Cardiac septum (tissue), 1 donor: Measurements from ENCODE around the gene CEBPZOS. TPM values are rescaled to one million over a fixed set of nuclear protein-coding genes. Genes with fewer than 3 reads are reported as not detected.
"Not testable (repeated sequence)": the region's sequence is repeated elsewhere in the genome, so short reads cannot be mapped to it uniquely, and the experiment has no call there.

Source experiments
- DNase-seq: peaks from one replicate; pipeline ENCODE4 v3.0.0-alpha.2; 2020; ENCODE audit warnings: low spot score
- intact Hi-C: fragments of 100-400 bp; cut with DNase I; formaldehyde crosslinking; loops from one replicate; pipeline ENCODE4 v1.14.0; 2022
- total RNA-seq: library from RNA; stranded (reverse); fragmentation: NEBNext Ultra II Directional; extraction: Animal tissue kit (Norgen Biotek cat#: 25700); gene quantifications from one replicate; pipeline ENCODE4 v1.2.1, GENCODE V29; 2021
- donor health status: DM: no; HTN: no; CAD: no.

CEBPZOS gene
- total RNA-seq, 1 donor from 2014 or later, result 49.1 TPM

DNA sequence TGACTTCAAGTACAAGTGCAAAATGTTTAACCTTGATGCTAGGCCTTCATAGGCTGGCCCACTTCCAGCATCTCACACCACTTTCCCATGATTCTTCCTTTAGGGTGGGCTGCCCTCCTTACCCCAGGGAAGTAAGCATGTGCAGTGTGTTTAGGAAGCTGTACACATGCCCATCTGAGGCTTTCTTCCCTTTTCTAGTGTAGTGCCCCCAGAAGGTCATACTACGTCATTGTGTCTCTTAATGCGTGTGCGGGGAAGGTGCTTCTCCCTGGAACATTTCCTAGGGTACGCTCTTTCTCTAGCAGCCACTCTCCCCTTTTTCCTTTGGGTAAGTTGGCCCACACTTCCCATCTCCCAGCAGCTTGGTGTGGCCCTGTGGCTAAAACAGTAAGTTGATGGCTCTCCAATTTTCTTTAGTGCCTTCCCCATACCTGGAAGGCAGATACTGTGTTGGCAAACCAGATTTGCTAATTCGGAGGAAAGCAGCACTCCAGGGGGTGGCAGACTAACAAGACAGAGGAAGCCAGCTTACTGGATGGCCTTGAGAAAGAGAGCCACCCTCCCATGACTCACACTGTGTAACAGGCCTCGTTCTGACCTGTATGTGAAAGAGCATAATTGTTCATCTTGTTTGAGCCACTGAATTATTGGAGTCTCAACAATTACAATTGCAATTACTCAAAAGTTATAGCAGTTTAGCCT is 6.7 kb upstream of the CEBPZOS start:
- peak; percentile 78 for DNase-seq
- intact Hi-C loops, result no loop called here

DNA sequence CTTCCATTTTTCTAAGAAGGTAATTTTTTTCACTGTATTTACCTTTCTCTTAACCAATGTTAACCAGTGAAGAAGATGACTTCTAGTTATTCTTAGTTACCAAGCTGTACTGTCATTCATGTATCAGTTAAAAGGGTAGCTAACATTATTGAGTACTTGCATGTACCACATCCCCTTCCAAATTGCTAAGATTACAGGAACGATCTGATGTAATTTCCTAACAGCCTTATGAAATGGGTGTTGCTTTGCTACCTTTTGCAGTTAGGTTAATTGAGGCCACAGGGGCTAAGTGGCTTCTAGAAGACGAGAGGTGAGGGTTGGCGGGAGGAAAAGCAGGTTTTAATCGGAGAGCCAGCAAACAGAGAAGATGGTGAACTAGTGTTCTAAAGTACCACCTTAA is 6.0 kb upstream of the CEBPZOS start:
- DNase-seq, result no peak
- intact Hi-C loops, result no loop called here

GRCh38 chr2:37191253-37191652 is 5.0 kb upstream of the CEBPZOS start:
- intact Hi-C loops, result no loop called here
- no peak for DNase-seq

GRCh38 chr2:37191747-37192146 is 4.5 kb upstream of the CEBPZOS start:
- no peak for DNase-seq
- intact Hi-C loops, result no loop called here

GRCh38 chr2:37192551-37192950 is 3.7 kb upstream of the CEBPZOS start:
- DNase-seq, result no peak
- intact Hi-C loops, result no loop called here

- DNase-seq, intact Hi-C loops: not testable (repeated sequence)
Observed at GRCh38 chr2:37195862-37196319, 405 bp upstream of the CEBPZOS start.

GRCh38 chr2:37198681-37199065 is 2.4 kb downstream of the CEBPZOS start:
- DNase-seq, result no peak
- intact Hi-C loops, result no loop called here

DNA sequence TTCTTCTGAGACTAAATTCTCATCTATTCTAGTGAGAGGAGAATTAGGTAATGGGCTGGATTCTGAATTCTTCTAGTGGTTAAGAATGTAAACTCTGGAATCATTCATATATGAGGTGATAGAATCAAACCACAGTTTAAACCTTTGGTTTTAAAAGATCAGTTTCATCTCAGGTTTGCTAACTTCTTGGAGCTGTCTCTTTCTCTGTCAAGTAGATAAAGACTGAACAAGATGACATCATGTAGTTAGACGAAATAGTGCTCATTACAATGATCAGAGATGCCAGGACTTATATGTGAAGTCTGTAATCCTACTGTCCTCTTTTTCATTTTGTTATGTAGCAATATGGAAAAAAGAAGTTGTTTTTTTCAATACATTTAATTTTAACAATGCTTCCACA is 4.9 kb downstream of the CEBPZOS start:
- intact Hi-C loops, result no loop called here
- no peak for DNase-seq

GRCh38 chr2:37201766-37202165 is 5.5 kb downstream of the CEBPZOS start:
- intact Hi-C loops, result no loop called here
- DNase-seq, result no peak

- intact Hi-C loops, result no loop called here
- DNase-seq, result no peak
Observed at GRCh38 chr2:37203708-37204107, 7.4 kb downstream of the CEBPZOS start.

GRCh38 chr2:37205071-37205661 is 8.9 kb downstream of the CEBPZOS start:
- intact Hi-C loops, DNase-seq: not testable (repeated sequence)

DNA sequence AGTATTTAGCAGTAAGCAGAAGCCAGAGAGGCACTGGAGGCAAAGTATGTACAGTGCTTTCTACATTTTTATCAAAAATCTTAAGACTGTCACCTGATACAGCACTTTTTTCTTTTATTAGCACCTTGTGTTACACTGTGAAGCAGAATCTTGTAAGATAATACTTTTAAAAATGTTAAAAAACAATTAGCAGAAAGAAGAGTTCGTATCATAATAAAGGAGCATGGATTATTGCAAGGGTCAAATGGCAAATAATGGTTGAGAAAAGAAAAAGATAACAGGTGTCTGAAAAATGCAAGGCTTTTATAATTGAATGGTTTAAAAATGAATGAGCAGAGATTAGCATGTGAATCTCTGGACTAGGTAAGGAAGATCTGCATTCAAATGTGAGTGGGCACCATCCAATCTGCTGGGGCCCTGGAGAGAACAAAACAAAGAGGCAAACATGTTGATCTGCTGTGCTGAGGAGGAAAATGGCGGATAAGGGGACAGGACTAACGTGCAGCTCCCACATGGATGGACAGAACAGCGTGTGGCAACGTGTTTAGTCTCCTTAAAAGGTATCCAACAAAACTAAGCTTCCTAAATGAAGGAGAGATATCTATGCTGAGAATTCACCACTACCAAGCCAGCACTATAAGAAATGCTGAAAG is 9.5 kb downstream of the CEBPZOS start:
- intact Hi-C loops, result no loop called here
- no peak for DNase-seq

- intact Hi-C loops, DNase-seq: not testable (repeated sequence)
Observed at GRCh38 chr2:37206760-37207159, 10.5 kb downstream of the CEBPZOS start.

- intact Hi-C loops, result no loop called here
- no peak for DNase-seq
Observed at GRCh38 chr2:37211212-37211611, 14.9 kb downstream of the CEBPZOS start.

DNA sequence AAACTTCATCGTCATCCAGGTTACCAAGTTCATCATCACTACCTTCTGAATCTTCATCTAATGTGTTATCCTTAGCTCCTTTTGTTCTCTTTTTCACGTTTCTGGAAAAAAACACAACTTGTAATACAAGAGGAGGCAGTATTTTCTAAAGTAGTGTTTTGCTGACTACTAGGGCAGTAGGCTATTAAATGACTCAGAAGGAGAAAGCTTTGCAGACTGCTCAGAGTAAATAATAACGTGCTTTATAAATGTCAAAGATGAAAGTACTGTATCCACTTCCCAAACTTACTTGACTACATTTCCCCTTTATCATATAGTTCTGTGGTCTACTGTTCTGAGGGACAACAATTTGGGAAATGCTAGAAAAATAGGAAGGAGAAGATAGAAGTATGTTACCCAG is 15.6 kb downstream of the CEBPZOS start:
- DNase-seq, result no peak
- intact Hi-C loops, result no loop called here

DNA sequence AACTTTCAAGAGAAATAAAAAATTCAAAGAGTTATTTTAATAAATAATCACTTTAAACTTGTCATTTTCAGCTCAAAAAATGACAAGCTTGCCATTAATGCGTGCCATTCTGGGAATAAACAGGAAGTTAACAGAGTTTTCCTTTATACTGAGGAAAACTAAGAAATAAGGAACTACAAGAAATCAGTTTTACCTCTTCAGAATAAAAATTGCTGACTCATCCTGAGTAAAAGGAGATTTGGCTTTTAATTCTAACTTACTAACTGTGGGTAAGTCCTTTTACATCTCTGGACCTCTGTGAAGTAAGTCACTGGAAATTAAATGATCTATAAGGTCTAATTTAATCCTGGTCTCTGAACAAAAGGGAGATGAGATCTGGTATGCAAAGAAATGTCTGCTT is 19.0 kb downstream of the CEBPZOS start:
- intact Hi-C loops, result no loop called here
- no peak for DNase-seq

- intact Hi-C loops, result no loop called here
- DNase-seq, result no peak
Observed at GRCh38 chr2:37219046-37219445, 22.8 kb downstream of the CEBPZOS start.

- no peak for DNase-seq
- intact Hi-C loops, result no loop called here
Observed at GRCh38 chr2:37223131-37223530, 26.8 kb downstream of the CEBPZOS start.

DNA sequence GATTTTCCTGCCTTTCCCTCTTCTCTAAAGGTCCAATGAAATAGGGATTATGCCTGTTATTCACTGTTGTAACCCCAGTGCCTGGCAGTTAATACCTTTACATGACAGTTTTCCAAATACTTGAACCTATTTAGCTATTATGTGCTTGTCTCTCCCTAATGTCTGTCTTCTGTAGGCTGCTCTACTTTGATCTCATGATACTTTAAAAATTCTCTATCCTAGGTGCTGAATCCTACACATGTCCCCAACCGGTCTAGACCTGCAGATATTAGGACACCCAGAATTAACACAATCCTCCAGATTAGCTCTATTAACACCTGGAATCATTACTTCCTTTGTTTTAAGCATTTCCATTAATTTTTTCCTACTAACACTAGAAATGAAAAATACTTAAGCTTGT is 27.8 kb downstream of the CEBPZOS start:
- intact Hi-C loops, result no loop called here
- no peak for DNase-seq

GRCh38 chr2:37225129-37225528 is 28.8 kb downstream of the CEBPZOS start:
- DNase-seq, intact Hi-C loops: not testable (repeated sequence)

- intact Hi-C loops, result no loop called here
- DNase-seq, result no peak
Observed at GRCh38 chr2:37226863-37227262, 30.6 kb downstream of the CEBPZOS start.
